Left kidney (tissue), 2 donors: Measurements from ENCODE around the gene TCHP. TPM values are rescaled to one million over a fixed set of nuclear protein-coding genes. Genes with fewer than 3 reads are reported as not detected.

Experiments
- DNase-seq: peaks from one replicate; pipeline ENCODE4 v3.0.0-alpha.2; 2013
- polyA plus RNA-seq: library from polyadenylated mRNA; unstranded; fragments of 120-200 nt; gene quantifications from one replicate; pipeline ENCODE4 v1.2.1, GENCODE V29; 2013; ENCODE audit not compliant: insufficient read length

TCHP gene
- polyA plus RNA-seq, 1 donor: 32.3 TPM

GRCh38 chr12:109932878-109933503, 32.9 kb downstream of the TCHP start:
- DNase-seq: no peak

- DNase-seq: no peak
Measured at GRCh38 chr12:109934026-109934425, 34.0 kb downstream of the TCHP start.

GRCh38 chr12:109937371-109937770, 37.3 kb downstream of the TCHP start:
- no peak for DNase-seq

- no peak for DNase-seq
Measured at GRCh38 chr12:109938947-109939346, 38.9 kb downstream of the TCHP start.

GRCh38 chr12:109939504-109939903, 39.4 kb downstream of the TCHP start:
- DNase-seq: no peak

- no peak for DNase-seq
Measured at GRCh38 chr12:109940339-109940923, 40.4 kb downstream of the TCHP start.

- DNase-seq: no peak
Measured at GRCh38 chr12:109943811-109944210, 43.7 kb downstream of the TCHP start.

- DNase-seq: peak; percentile 38
Measured at GRCh38 chr12:109944561-109945359, 44.7 kb downstream of the TCHP start.

- DNase-seq: peak; percentile 41
Measured at GRCh38 chr12:109946505-109946904, 46.4 kb downstream of the TCHP start.

GRCh38 chr12:109946913-109947312, 46.8 kb downstream of the TCHP start:
- no peak for DNase-seq

GRCh38 chr12:109947521-109947920, 47.4 kb downstream of the TCHP start:
- no peak for DNase-seq

GRCh38 chr12:109948368-109948767, 48.3 kb downstream of the TCHP start:
- DNase-seq: no peak

GRCh38 chr12:109949089-109949488, 49.0 kb downstream of the TCHP start:
- peak; percentile 55 for DNase-seq

GRCh38 chr12:109950625-109951024, 50.6 kb downstream of the TCHP start:
- DNase-seq: no peak

GRCh38 chr12:109951136-109951535, 51.1 kb downstream of the TCHP start:
- no peak for DNase-seq

GRCh38 chr12:109951751-109952150, 51.7 kb downstream of the TCHP start:
- no peak for DNase-seq

- no peak for DNase-seq
Measured at GRCh38 chr12:109952160-109952858, 52.2 kb downstream of the TCHP start.

GRCh38 chr12:109952873-109953272, 52.8 kb downstream of the TCHP start:
- no peak for DNase-seq

GRCh38 chr12:109953656-109954055, 53.6 kb downstream of the TCHP start:
- DNase-seq: no peak

- DNase-seq: no peak
Measured at GRCh38 chr12:109958374-109958773, 58.3 kb downstream of the TCHP start.

GRCh38 chr12:109959411-109960093, 59.5 kb downstream of the TCHP start:
- DNase-seq: no peak

- DNase-seq: no peak
Measured at GRCh38 chr12:109961201-109961600, 61.1 kb downstream of the TCHP start.
